HG03135 (cell line): ENCODE measurements around the gene RPP30.
"Not testable (repeated sequence)": the region's sequence is repeated elsewhere in the genome, so short reads cannot be mapped to it uniquely, and the experiment has no call there.

Source experiments
- ATAC-seq: cut with Tn5 transposase; IDR thresholded peaks from one replicate; pipeline ENCODE4 v1.9.1; 2021; ENCODE audit warnings: mild to moderate bottlenecking, moderate library complexity; ENCODE audit not compliant: unreplicated experiment

RPP30 gene

DNA sequence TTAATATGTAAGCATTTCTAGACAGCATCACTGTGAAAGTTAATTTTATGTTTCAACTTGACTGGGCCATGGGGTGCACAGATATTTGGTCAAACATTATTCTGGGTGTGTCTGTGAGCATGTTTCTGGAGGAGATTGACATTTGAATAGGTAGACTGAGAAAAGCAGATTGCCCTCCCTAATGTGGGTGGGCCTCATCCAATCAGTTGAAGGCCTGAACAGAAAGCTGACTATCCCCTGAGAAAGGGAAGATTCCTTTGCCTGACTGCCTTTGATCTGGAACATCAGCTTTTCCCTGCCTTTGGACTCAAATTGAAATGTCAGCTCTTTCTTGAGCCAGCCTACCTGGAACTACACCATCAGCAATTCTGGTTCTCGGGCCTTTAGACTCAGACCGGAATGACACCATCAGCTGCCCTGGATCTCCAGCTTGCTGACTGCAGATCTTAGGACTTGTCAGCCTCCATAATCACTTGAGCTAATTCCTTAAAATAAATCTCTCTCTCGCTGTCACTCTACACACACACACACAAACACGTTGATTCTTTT is 5.7 kb upstream of the RPP30 start:
- no peak for ATAC-seq

GRCh38 chr10:90871279-90871765 is 452 bp upstream of the RPP30 start:
- ATAC-seq, result peak; percentile 51

DNA sequence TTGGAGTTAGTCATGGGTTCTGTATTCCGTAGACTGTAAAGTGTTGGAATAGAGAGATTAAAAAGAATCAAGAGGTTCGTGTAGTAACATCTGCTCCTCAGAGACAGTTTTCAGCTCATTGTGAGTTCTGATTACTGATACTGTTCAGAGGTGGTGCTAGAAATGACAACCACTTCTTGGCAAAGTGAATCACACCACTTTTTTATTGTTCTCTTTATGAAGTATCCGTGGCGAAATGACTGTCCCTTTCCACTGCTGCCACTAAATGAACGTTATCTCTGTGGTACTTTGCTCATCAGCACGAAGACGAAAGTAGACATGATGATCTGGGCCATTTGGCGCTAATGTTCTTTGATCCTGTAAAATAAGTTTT is 860 bp downstream of the RPP30 start:
- no peak for ATAC-seq

GRCh38 chr10:90879062-90879461 is 7.3 kb downstream of the RPP30 start:
- ATAC-seq, result no peak

DNA sequence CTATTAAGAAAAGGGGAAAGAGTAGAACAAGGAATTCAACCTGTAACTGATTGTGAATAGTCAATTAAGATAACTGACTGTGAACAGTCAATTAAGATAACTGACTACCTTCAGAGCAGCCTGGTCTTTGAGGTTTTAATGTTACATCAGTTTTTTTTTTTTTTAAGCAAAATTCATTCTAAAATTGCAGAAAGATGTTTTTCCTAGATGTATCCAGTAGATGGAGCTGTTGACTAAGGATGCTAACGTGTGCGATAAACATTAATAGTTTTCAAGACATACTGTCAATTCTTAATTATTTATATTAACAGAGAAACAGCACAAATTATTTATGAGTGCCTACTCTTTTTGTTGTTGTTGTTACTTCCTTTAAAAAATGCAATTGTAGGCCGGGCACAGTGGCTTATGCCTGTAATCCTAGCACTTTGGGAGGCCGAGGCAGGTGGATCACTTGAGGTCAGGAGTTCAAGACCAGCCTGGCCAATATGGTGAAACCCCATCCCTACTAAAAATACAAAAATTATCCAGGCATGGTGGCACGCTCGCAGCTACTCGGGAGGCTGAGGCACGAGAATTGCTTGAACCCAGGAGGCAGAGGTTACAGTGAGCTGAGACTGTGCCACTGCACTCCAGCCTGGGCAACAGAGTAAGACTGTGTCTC is 8.4 kb downstream of the RPP30 start:
- not testable (repeated sequence) for ATAC-seq

DNA sequence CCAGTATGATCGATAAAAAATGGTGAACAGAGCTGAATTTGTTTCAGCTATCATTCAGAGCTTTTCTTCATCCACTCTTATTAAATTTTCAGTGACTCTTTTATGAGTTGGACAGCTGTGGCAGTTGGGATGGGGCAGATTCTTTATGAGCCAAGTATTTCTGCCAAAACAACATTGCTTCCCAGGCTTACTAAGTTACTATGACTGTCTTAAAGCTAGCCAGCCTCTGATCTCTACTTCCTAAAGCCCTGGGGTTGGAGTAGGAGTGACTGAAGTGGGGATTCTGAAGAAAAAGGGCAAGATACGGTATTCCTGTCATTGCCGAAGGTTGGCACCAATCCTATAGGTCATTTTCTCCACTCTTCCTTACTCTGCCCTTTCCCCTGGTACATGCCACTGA is 12.7 kb downstream of the RPP30 start:
- ATAC-seq, result no peak

DNA sequence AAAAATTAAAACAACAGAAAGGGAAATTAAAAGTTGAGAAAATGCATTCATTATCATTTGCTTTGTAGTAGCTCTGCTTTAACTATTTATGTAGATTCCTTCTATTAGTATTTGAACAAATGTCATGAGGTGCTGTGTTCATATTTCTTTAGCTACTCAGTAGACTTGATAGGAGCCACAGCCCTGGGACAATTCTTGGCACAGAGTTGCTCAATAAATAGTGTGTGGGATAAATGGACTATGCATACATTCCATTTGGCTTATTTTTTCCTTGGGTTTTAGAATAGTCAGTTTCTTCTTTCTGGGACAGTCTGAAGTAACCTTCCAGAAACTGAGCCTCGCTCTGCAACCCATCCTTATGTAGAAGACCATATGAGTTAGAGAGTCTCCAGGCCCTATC is 13.4 kb downstream of the RPP30 start:
- ATAC-seq, result no peak

DNA sequence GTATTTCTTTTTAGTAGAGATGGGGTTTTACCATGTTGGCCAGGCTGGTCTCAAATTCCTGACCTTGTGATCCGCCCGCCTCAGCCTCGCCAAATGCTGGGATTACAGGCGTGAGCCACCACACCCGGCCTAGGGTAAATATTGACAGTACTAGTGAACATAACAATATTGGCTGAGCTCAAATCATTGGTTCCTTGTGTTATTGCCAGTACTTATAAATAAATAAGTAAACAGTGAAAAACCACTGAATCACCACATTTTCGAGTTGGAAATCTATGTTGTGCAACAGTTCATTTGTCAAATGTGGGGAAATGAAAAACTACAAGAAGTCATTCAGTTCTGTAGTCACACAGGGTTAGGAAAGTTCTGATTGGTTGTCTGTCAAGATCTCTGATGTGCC is 15.8 kb downstream of the RPP30 start:
- no peak for ATAC-seq

- no peak for ATAC-seq
Measured at GRCh38 chr10:90888387-90888786, 16.6 kb downstream of the RPP30 start.

DNA sequence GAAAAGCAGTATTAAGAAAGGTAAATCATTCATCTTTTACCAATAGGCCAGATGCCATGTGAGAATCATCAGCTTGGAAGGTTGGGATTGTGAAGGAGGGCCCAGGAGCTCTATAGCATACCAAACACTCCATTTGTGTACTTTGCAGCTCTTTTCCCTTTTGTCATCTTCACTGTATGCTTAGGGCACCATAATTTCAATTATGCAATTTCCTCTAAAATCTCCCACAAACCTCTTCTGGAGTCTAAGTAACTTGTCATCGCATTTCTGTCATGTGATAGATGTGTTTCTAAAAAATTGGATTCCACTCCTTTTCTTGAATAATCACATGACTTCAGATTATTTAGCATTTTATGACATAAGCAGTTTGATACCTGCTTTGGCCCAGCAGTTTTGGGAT is 17.9 kb downstream of the RPP30 start:
- ATAC-seq, result no peak

DNA sequence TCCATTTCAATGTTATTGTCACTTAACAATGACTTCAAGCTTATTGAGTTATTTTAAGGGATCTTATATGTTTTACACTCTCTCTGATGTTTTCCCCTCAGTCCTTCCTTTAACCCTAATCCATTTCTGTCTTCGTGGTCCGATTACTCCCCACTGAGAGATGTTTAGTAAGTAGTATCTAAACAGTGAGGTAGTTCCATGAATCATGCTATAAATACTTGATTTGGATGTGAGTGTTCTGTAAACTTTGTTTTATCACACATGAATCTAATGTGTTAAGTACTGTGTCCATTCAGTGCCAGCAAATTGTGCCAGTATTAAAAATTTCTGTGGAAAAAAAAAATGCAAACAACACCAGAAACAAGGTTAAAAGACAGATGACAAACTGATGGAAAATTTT is 18.6 kb downstream of the RPP30 start:
- no peak for ATAC-seq

- ATAC-seq, result no peak
Measured at GRCh38 chr10:90893190-90893589, 21.4 kb downstream of the RPP30 start.

DNA sequence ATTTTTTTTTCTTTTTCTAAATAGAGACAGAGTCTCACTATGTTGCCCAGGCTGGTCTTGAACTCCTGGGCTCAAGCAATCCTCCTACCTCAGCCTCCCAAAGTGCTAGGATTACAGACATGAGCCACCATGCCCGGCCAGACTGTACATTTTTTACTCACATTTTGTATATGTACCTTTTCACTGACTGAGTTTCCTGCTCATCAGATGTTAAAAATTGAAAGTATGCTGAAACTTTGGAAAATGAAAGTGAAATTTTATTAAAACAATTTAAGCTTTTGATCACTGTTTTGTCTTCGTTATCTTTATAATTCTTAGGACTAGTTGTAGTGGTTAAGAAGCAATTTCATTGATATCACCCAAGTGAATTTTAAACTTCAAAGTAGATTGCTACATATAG is 25.1 kb downstream of the RPP30 start:
- ATAC-seq, result not testable (repeated sequence)

DNA sequence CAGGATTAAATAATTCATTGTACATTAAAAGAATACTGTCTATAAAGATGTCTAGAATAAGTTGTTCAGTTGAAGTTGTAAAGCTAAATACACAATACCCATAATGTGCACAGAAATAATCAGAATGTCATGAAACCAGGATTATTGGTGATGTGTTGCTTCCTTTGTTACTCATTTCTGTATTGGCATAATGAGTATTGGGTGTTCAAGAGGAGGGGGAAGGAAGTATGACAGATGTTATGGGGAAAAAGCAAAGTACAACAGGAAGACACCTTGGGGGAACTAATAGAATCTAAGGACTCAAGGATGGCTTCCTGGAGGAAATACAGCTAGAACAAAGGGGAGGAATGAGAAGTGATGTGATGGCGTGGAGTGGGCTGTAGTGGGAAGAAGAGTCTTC is 34.2 kb downstream of the RPP30 start:
- no peak for ATAC-seq

DNA sequence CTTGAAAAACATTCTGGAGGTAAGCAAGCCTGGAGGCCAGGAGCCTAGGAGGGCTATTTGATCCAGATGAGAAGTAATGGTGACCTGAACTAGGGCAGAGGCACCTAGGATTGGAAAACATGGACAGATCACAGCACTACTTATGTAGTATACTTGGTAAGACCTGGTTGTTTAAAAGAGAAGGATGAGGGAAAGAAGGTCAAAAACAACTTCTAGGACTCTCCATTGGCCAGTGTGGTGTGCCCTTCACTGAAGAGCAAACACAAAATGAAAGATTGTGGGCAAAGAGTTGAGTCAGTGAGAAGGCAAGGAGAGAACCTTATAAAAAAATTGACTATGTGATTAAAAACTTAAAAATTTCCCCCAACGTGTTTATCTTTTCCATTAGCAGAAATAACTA is 34.8 kb downstream of the RPP30 start:
- ATAC-seq, result no peak

- peak; percentile 76 for ATAC-seq
Measured at GRCh38 chr10:90911133-90912051, 39.6 kb downstream of the RPP30 start.

DNA sequence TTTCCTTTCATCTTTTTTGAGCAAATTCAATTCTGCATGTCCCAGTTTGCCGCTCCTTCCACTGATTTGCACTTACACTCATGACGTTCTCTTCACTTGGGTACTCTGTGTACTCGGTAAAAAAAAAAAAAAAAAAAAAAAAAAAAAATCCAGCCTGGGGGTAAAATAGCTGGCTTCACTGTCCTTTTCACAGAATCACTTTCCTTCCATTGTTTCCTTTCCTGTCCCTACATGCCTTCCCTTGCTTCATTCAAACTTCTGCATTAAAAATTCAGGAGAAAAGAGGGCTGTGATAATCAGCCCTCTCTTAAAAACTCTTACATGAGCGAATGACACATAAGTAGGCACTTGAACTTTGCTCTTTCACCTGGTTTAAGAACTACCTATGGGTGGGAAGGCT is 40.4 kb downstream of the RPP30 start:
- no peak for ATAC-seq

DNA sequence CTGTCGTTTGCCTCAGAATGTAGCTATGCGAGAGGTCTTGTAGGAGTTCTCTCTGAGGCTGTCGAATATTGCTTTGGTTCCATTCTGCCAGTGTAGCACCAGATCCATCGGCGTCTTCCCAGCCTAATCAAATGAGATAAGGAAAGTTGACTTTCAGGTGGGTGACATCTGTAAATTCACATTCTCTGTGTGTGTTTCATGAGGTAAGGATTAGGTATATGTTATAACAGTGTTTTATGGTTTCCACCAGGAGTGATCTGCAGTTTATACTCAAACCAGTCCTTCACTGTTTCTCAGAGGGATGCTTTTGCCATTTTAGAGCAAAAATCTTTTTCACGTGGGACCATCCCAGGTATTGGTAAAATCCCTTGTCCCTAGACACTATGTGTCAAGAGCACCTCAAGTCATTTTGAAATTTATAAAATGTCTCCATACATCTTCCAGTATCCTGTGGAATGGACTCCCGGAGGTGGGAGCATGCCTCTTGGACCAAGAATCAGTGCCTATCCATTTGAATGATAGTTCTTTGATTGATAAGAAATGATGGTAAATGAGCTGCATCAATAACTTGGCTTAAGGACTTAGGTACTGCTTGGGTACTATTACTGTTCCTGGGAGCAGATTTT is 41.2 kb downstream of the RPP30 start:
- no peak for ATAC-seq

- no peak for ATAC-seq
Measured at GRCh38 chr10:90913774-90914420, 42.1 kb downstream of the RPP30 start.

DNA sequence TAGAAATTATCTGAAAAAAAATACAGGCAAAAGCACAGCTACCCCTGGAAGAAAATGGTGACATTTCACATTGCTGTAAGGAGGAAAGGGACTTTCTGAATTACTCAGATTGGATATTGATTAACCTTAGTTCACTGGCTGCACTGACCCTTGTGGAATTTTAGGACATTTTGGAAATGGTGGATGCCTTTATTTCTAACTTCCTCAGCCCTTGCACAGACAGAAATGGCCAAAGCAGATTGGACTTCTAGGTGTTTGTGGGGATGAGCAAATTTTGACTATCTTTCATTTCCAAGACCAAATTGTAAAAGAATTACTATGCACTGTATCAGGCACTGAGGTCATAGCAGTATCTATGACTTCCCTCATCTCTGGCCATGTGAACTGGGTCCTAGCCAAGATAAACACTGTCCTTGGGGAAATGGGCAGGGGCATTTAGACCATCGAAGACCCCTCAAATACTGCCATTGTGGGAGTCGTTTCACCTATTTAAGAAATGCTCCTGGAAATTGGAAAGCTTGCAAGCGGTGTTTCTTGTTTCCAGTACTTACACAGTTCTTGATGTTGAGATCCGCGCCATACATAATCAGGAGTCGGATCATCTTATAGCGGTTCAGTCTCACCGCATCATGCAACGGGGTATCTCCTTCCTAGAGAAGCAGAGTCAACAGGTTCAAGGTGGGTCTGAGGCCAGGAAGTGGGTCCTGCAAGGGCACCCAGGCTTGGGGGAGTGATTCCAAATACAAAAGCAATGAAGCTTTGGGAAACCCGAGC is 43.4 kb downstream of the RPP30 start:
- no peak for ATAC-seq
